Stimulated activated CD8-positive, alpha-beta memory T cell treated with anti-CD3 and anti-CD28 coated beads, Interleukin-4, amount 100 ng/mL, for 4 hours (primary cell): ENCODE data around the gene KLHL29.

Experiments
- DNase-seq, 2 donors: peaks; one replicate each; pipeline ENCODE4 v3.0.0-alpha.2; 2020; ENCODE audit warnings: low read depth in 2 of 2, low spot score in 1 of 2

The KLHL29 gene

DNA sequence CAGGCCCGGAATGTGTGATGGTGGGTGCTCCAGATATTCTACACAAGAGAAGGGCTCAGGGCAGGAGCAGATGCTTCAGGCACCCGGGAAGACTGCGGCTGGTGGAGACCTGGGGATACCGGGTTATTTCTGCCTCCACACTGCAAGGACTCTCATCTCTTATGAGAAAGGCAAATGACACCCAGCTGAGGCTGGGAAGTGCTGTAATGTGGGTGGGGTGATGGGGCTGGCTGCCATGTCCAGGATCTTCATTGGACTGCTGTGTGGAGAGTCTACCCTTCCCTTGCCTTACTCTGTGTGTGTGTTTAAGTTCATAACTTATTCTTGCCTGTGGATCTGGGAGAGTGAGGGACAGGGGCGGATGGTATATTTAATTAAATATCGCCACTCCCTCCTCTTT lies 124.1 kb downstream of the KLHL29 start:
- DNase-seq, result no peak

- DNase-seq, result no peak
These were observed 124.8 kb downstream of the KLHL29 start for GRCh38 chr2:23509596-23510292.

GRCh38 chr2:23510471-23510870 lies 125.5 kb downstream of the KLHL29 start:
- no peak for DNase-seq

DNA sequence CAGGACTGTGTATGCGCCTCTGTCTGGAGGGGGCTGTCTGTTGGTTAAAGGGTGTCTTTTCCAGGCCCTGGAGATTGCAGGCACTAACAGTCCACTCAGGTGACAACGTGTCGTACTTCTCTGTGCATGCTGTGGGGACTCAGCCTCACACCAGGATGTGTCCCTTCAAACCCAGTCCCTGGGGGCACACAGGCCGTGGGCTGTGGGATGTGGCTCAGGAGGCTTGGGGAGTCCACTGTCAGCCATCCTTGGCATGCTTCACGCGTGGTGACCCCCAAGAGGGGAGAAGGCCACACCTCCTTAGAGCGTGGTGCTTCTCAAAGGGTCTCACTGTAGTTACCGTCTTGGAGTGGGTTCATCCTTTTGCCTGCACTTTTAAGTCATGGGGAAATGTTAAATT lies 127.8 kb downstream of the KLHL29 start:
- no peak for DNase-seq

GRCh38 chr2:23513245-23513871 lies 128.4 kb downstream of the KLHL29 start:
- no peak for DNase-seq

DNA sequence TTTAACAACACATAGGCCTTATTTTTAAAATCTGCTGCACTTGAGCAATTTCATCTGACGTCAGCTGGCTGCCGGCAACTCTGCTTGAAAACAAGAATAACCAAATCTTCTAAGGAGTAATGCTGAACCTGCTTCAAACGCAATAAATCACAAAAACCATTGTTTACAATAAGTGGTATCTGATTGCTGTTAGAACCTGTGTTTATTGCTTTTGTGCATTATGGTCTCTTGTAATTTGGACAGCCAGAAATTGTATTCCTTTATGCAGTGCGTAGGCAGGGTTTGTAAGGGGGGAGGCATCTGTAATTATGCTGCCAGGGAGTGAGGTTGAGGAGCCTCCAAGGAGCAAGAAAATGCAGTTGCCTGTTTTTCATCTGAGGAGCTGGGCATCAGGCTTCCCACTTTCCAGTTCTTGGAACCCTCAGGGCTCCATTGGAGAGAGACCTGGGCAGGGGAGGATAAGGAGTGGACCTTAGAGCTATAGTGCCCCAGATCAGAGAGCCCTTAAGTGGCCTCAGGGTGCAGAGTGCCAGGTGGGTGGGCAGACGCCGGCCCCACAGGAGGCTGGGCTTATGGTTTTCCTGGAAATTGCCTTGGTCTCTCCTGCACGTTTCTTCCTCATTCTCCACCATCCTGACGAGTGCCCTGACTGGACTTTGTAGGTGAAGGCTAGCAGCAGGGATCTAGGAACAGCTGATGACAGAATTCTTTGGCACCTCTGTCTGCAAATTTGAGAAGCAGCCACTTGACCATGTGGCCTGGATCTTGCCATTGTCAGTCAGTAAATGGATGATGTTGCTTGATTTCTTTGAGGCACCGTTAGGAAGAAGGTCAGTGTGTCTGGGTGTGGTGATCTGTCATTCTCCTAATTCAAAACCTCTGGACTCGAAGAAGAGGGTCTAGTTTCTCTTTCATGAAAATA lies 129.2 kb downstream of the KLHL29 start:
- DNase-seq, result no peak

DNA sequence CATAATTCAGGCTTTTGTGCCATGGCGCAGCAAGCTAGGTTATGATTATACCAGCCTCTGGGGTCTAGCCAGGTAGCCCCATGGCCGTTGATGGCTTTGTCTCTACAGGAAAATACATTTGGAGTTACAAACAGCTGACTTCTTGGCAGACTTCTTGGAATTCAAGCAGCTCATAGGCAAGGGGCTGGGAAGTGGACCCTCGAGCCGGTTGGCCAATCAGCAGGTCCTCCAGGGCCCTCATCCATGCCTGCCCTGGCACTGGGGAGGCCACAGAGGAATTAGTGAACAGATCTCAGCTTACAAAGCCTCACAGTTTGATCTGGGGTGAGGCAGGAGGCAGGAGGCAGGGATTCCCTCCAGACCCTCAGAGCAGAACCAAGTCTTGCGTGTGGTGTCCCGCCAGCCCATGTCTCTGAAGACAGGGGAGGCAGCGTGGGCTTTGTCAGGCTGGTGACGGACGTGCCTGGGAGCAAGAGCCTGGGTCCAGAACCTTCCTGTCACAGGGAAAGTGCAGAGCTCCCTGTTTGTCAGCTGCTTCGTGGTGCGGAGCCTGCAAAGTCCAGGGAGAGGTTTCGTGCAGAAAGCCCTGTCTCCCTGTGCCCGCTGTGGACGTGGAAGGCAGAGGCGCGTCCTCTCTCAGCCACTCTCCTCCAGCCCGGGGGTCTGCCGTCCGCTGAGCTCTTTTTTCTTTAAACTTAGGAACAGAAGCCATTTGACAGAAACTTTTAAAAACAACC lies 131.7 kb downstream of the KLHL29 start:
- no peak for DNase-seq

DNA sequence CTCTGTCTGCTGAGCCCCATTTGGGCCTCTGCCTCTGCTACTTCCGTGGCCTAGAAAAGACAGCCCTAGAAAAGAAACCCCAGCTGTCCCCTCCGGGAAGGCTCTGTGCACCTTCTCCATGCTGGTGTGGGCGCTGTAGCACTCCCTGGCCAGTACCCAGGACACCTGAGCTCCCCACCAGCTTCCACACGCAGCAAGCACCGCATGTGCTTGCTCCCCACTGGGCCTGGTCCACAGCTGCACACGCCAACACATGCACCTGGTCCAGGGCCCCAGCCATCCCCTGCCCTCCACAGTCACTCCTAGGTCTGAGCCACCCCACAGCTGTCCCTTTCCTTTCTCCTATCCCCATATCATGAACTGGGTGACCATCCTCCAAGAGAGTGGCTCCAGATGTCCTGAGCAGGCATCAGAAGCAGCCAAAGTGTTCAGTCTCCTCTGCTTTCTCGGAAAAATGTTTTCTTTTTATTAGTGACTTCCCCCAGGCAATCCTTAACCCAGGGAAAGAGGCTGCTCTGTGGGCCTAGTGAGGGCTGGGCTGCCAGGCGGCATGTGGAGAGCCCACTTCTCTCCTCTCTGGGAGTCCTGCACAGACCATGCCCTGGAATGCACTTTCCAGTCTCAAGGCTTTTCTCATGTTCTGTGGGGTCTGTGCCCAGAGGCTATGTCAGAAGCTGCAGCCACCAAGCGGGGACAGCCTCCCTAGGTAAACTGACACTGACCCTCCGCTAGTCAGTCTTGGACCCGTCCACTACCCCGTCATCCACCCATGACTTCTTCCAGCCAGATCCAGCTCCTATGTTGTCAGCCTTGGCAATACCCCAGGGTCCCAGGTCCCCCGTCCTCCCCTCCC lies 133.7 kb downstream of the KLHL29 start:
- DNase-seq, result no peak

GRCh38 chr2:23519334-23519651 lies 134.3 kb downstream of the KLHL29 start:
- no peak for DNase-seq

- DNase-seq, result no peak
These were observed 135.3 kb downstream of the KLHL29 start for GRCh38 chr2:23520256-23520655.

- DNase-seq, result no peak
These were observed 136.1 kb downstream of the KLHL29 start for GRCh38 chr2:23521060-23521459.

- no peak for DNase-seq
These were observed 137.9 kb downstream of the KLHL29 start for GRCh38 chr2:23522726-23523372.

- no peak for DNase-seq
These were observed 138.6 kb downstream of the KLHL29 start for GRCh38 chr2:23523373-23524260.

- DNase-seq, result no peak
These were observed 139.3 kb downstream of the KLHL29 start for GRCh38 chr2:23524261-23524706.

DNA sequence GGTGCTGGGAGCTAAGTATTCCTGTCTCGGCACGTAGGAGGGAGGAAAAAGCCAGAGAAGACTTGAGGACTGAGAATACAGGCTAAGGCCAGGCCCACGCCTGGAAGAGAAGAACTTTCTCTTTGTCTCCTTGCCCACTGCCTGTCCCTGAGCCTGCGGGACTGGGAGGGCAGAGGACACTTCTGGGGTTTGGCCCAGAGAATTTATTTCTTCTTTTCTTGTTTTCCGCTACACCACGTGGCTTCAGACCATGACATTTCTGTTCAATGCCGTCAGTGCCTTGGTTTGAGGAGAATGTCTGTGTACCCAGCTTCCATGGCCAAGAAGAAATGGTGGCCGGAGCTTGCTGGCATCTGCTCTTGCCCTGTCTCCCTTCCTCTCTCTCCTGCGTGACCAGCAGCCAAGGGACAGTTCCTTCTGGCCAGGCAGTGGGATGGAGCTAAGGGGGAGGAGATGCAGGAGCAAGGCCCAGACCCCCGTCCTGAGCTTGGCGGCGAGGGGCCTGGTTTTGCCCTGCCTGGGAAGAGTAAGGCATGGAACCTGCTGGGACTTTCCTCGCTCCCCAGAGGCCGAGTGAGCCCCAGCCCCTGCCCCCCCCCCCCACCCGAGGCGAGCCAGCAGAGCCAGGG lies 140.3 kb downstream of the KLHL29 start:
- no peak for DNase-seq

DNA sequence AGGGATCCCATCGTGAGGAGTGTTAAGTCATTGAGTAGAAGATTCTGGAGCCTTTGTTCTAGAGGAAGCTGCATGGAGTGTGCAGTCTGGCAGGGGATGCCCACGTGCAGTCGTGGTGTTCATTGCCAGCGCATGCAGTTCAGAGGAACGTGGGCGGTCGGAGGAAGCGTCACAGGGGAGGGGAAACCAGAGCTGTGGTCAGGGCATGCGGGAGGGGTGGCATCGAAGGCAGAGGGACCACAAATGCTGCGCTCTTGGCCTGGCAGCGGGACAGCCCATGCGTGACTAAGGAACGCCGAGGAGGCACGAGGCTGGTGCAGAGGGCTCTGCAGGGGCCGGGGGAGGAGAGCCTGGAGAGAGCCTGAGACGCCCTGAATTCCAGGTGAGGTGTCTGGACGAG lies 141.1 kb downstream of the KLHL29 start:
- no peak for DNase-seq

- no peak for DNase-seq
These were observed 142.1 kb downstream of the KLHL29 start for GRCh38 chr2:23526835-23527790.
